ENCODE measurements around the gene VDAC1. TPM values are rescaled to one million over a fixed set of nuclear protein-coding genes. Genes with fewer than 3 reads are reported as not detected.

VDAC1 gene
- total RNA-seq, 4 donors from 2014 or later = 113 to 125 (median 118) TPM

- peak in 1 of 2 donors; percentile 57 for TF ChIP-seq POLR2AphosphoS5 (IDR thresholded peaks at IDR 0.05)
- TF ChIP-seq CTCF (IDR thresholded peaks at IDR 0.05) = no peak
- no peaks in the 10 kb centered on the region for H3K9me3 ChIP-seq
- peaks cover 0 to 20% (median 7%) of the 10 kb centered on the region in 4 donors for H3K36me3 ChIP-seq
- H3K27me3 ChIP-seq = no peaks in the 10 kb centered on the region
- intact Hi-C loops (cut with DNase I) = no loop called here
- peak overlapping the region; percentile 97 to 100 (median 100) for H3K27ac ChIP-seq (replicated peaks in 1 of 4)
- WGBS = 0% methylated on average over 7 of the region's 90 CpGs
- peak overlapping the region; percentile 77 to 96 (median 90) for H3K4me3 ChIP-seq
- DNase-seq (ENCODE audit: extremely low spot score) = no peak
- H3K4me1 ChIP-seq = peaks cover 56 to 63% (median 62%) of the 10 kb centered on the region in 4 donors
Measured at GRCh38 chr5:134003817-134004625, 754 bp downstream of the VDAC1 start.

- Histone ChIP-seq H3K27me3 (no peaks in the 10 kb centered on the region), H3K27ac (replicated peaks in 1 of 4) (peak overlapping the region; percentile 97 to 100 (median 100)), H3K4me1 (peaks cover 64 to 71% (median 70%) of the 10 kb centered on the region in 4 donors), H3K4me3 (peak overlapping the region; percentile 77 to 96 (median 90)), H3K36me3 (peaks cover 0 to 20% (median 7%) of the 10 kb centered on the region in 4 donors), H3K9me3 (no peaks in the 10 kb centered on the region)
- 15% methylated on average over 10 of the region's 11 CpGs for WGBS
- no peak for DNase-seq (ENCODE audit: extremely low spot score)
- intact Hi-C loops (cut with DNase I) = no loop called here
- no peak for TF ChIP-seq POLR2A (IDR thresholded peaks at IDR 0.05; ENCODE audit: low read depth)
- TF ChIP-seq EP300 (IDR thresholded peaks at IDR 0.05) = no peak
- TF ChIP-seq POLR2AphosphoS5 (IDR thresholded peaks at IDR 0.05) = no peak
- TF ChIP-seq CTCF (IDR thresholded peaks at IDR 0.05) = no peak
Measured at GRCh38 chr5:134003064-134003816, 1.5 kb downstream of the VDAC1 start.

- no peak for TF ChIP-seq POLR2AphosphoS5 (IDR thresholded peaks at IDR 0.05)
- TF ChIP-seq POLR2A (IDR thresholded peaks at IDR 0.05; ENCODE audit: low read depth) = no peak
- TF ChIP-seq EP300 (IDR thresholded peaks at IDR 0.05) = no peak
- no peak for TF ChIP-seq CTCF (IDR thresholded peaks at IDR 0.05)
- Histone ChIP-seq H3K4me1 (peaks cover 65 to 82% (median 81%) of the 10 kb centered on the region in 4 donors), H3K9me3 (no peaks in the 10 kb centered on the region), H3K36me3 (peaks cover 0 to 20% (median 7%) of the 10 kb centered on the region in 4 donors), H3K27me3 (no peaks in the 10 kb centered on the region), H3K27ac (replicated peaks in 1 of 4) (peak overlapping the region; percentile 97 to 100 (median 100)), H3K4me3 (peak overlapping the region in 2 of 4 donors; percentile 77 to 94)
- no peak for DNase-seq (ENCODE audit: extremely low spot score)
- intact Hi-C loops (cut with DNase I) = no loop called here
- WGBS = 85% methylated on average over 12 of the region's 13 CpGs
Measured at GRCh38 chr5:134001938-134002731, 2.6 kb downstream of the VDAC1 start.

GRCh38 chr5:134000696-134001453, 3.9 kb downstream of the VDAC1 start:
- DNase-seq (ENCODE audit: extremely low spot score) = no peak
- intact Hi-C loops (cut with DNase I) = no loop called here
- WGBS = 89% methylated on average over 10 of the region's 10 CpGs
- H3K27me3 ChIP-seq = no peaks in the 10 kb centered on the region
- H3K9me3 ChIP-seq = no peaks in the 10 kb centered on the region
- H3K4me3 ChIP-seq = no peak overlapping the region
- TF ChIP-seq POLR2AphosphoS5 (IDR thresholded peaks at IDR 0.05) (no peak), EP300 (IDR thresholded peaks at IDR 0.05) (no peak), POLR2A (IDR thresholded peaks at IDR 0.05; ENCODE audit: low read depth) (no peak), CTCF (IDR thresholded peaks at IDR 0.05) (no peak)
- H3K4me1 ChIP-seq = peaks cover 72 to 85% (median 84%) of the 10 kb centered on the region in 4 donors
- H3K27ac ChIP-seq (replicated peaks in 1 of 4) = peak overlapping the region in 3 of 4 donors; percentile 28 to 100 (median 36)
- peaks cover 0 to 20% (median 7%) of the 10 kb centered on the region in 4 donors for H3K36me3 ChIP-seq
